ENCODE results near the gene AKAP7. TPM values are rescaled to one million over a fixed set of nuclear protein-coding genes. Genes with fewer than 3 reads are reported as not detected.

Gene AKAP7
- total and polyA plus RNA-seq, 2 donors (not counting 3 experiments of a cell fraction or from before 2014, with no cell fraction given) = 0.76 to 3.3 TPM

- no peaks in the 10 kb centered on the region for H4K20me1 ChIP-seq (replicated peaks; ENCODE audit: control insufficient read depth, extremely low read depth, insufficient read depth, low read length)
- FAIRE-seq = no peak
- H2AFZ ChIP-seq (ENCODE audit: low read depth, low read length) = no peak overlapping the region
- no peaks in the 10 kb centered on the region for H3K79me2 ChIP-seq (ENCODE audit: control insufficient read depth, insufficient read depth, low read length)
- CTCF ChIA-PET = no interaction called here
- no peaks in the 10 kb centered on the region for H3K9me1 ChIP-seq (replicated peaks; ENCODE audit: control insufficient read depth, extremely low read depth, insufficient read depth, low read length)
- no peak for DNase-seq (ENCODE audit: low read depth, low spot score)
- POLR2A ChIA-PET = no interaction called here
- dilution Hi-C loops (cut with MboI; ENCODE audit: extremely low pct_ligation_motif_present, low sequenced_read_pairs) = no loop called here
- H3K4me2 ChIP-seq (ENCODE audit: insufficient read depth, low read length) = no peak overlapping the region
- no TSS peak for BruUV-seq (replicated peaks)
- H3K9ac ChIP-seq (replicated peaks; ENCODE audit: extremely low read depth, insufficient read depth, low read length) = no peak overlapping the region
- intact Hi-C loops (cut with micrococcal nuclease) = no loop called here
- H3K27me3 ChIP-seq (ENCODE audit: control insufficient read depth in 2 of 2, insufficient read depth in 2 of 2, low read length in 2 of 2) = no peaks in the 10 kb centered on the region
- no peaks in the 10 kb centered on the region for H3K4me1 ChIP-seq (ENCODE audit: control insufficient read depth, extremely low read depth, insufficient read depth, low read length)
- no peaks in the 10 kb centered on the region for H3K9me3 ChIP-seq (replicated peaks; ENCODE audit: control insufficient read depth, insufficient read depth, low read length)
- no peak for TF ChIP-seq POLR2AphosphoS5 (IDR thresholded peaks at IDR 0.05; ENCODE audit: insufficient read depth, low read depth, low read length)
- TF ChIP-seq, protein P1, sequence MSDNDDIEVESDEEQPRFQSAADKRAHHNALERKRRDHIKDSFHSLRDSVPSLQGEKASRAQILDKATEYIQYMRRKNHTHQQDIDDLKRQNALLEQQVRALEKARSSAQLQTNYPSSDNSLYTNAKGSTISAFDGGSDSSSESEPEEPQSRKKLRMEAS (IDR thresholded peaks at IDR 0.05; ENCODE audit: insufficient read depth, insufficient read length) = no peak
- no peak for TF ChIP-seq JUN (IDR thresholded peaks at IDR 0.05; ENCODE audit: borderline replicate concordance, insufficient read depth, insufficient read length, low read depth)
- no peak for TF ChIP-seq GATA2 (IDR thresholded peaks at IDR 0.05; ENCODE audit: insufficient read depth, insufficient read length, low read depth, low read length)
- no peaks in the 10 kb centered on the region for H3K36me3 ChIP-seq (ENCODE audit: control insufficient read depth in 2 of 2, extremely low read depth in 1 of 2, insufficient read depth in 2 of 2, low read length in 2 of 2)
- H3K27ac ChIP-seq (ENCODE audit: insufficient read depth, low read depth, low read length) = no peak overlapping the region
- no peak overlapping the region for H3K4me3 ChIP-seq (replicated peaks in 1 of 3; ENCODE audit: insufficient read depth in 1 of 3, low read depth in 1 of 3, low read length in 3 of 3)
Observed at GRCh38 chr6:131223416-131223815, 88.1 kb downstream of the AKAP7 start.

DNA sequence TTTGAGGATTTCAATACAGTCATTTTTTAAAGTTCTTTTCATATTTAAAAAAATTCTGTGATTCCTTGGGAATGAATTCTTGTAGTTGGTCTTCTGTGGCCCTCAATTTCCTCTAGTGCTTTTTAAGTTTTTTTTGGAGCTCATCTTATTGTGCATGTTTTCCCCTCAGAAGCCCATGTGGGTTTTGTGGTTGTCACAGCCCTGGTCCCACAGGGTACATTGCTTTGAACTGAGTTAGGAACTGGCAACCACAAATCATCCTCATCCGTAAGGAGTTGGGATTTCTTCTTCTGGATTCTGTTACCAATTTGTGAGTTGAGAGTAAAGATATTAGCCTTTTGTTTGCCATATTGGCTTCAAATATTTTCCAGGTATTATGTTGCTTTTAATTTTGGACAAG lies 89.9 kb downstream of the AKAP7 start:
- intact Hi-C loops (cut with micrococcal nuclease) = no loop called here
- H3K36me3 ChIP-seq (ENCODE audit: control insufficient read depth in 2 of 2, extremely low read depth in 1 of 2, insufficient read depth in 2 of 2, low read length in 2 of 2) = no peaks in the 10 kb centered on the region
- CTCF ChIA-PET = no interaction called here
- TF ChIP-seq POLR2A (IDR thresholded peaks at IDR 0.05; ENCODE audit: low read depth, low read length) (no peak), POLR2AphosphoS5 (IDR thresholded peaks at IDR 0.05; ENCODE audit: insufficient read depth, low read depth, low read length) (no peak), MYC (IDR thresholded peaks at IDR 0.05; ENCODE audit: low read depth, low read length) (no peak), EZH2 (IDR thresholded peaks at IDR 0.05; ENCODE audit: borderline replicate concordance, low read depth, low read length, severe bottlenecking) (no peak), CTCF (IDR thresholded peaks at IDR 0.05; ENCODE audit: extremely low read depth in 1 of 2, insufficient read depth in 1 of 2, low read depth in 1 of 2, low read length in 2 of 2) (no peak), FOS (IDR thresholded peaks at IDR 0.05; ENCODE audit: borderline replicate concordance, insufficient read depth, low read length) (no peak)
- H3K9me1 ChIP-seq (replicated peaks; ENCODE audit: control insufficient read depth, extremely low read depth, insufficient read depth, low read length) = no peaks in the 10 kb centered on the region
- H3K27me3 ChIP-seq (ENCODE audit: control insufficient read depth in 2 of 2, insufficient read depth in 2 of 2, low read length in 2 of 2) = no peaks in the 10 kb centered on the region
- no peak for FAIRE-seq
- BruUV-seq (replicated peaks) = no TSS peak
- H3K79me2 ChIP-seq (ENCODE audit: control insufficient read depth, insufficient read depth, low read length) = no peaks in the 10 kb centered on the region
- no peak for DNase-seq (ENCODE audit: low read depth, low spot score)
- no peak overlapping the region for H3K27ac ChIP-seq (ENCODE audit: insufficient read depth, low read depth, low read length)
- H3K9ac ChIP-seq (replicated peaks; ENCODE audit: extremely low read depth, insufficient read depth, low read length) = no peak overlapping the region
- H3K4me2 ChIP-seq (ENCODE audit: insufficient read depth, low read length) = no peak overlapping the region
- no peaks in the 10 kb centered on the region for H3K4me1 ChIP-seq (ENCODE audit: control insufficient read depth, extremely low read depth, insufficient read depth, low read length)
- dilution Hi-C loops (cut with MboI; ENCODE audit: extremely low pct_ligation_motif_present, low sequenced_read_pairs) = no loop called here
- H2AFZ ChIP-seq (ENCODE audit: low read depth, low read length) = no peak overlapping the region
- H3K4me3 ChIP-seq (replicated peaks in 1 of 3; ENCODE audit: insufficient read depth in 1 of 3, low read depth in 1 of 3, low read length in 3 of 3) = no peak overlapping the region
- POLR2A ChIA-PET = no interaction called here
- H4K20me1 ChIP-seq (replicated peaks; ENCODE audit: control insufficient read depth, extremely low read depth, insufficient read depth, low read length) = no peaks in the 10 kb centered on the region
- no peaks in the 10 kb centered on the region for H3K9me3 ChIP-seq (replicated peaks; ENCODE audit: control insufficient read depth, insufficient read depth, low read length)
